ENCODE measurements around the gene OCRL.

Gene OCRL

DNA sequence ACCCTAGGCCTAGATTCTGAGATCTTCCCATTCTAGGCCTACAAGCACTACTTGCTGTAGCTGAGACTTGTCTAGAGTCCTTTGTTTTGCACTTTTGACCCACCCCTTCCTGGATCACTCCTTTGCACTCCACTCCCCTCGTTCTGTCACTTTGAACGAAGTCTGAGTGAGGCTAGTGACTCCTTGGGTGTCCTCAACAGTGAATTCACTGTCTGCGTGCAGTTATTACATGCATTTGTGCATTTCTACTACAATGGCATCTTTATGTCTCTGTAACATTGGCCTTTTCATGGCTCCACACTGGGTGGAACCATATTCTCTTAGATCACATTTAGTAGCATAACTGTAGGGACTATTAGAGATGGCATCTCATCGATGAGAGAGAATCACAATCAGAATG, 50.5 kb downstream of the OCRL start:
- peaks cover 70% of the 10 kb centered on the region for H3K36me3 ChIP-seq (ENCODE audit: control insufficient read depth, insufficient read depth, low read length, severe bottlenecking)
- no peak for DNase-seq (ENCODE audit: low read depth)
- no peak overlapping the region for H3K9ac ChIP-seq (ENCODE audit: low read length)
- H3K27me3 ChIP-seq (replicated peaks; ENCODE audit: control insufficient read depth, insufficient read depth, low read length): peaks cover 3% of the 10 kb centered on the region
- peaks cover 6% of the 10 kb centered on the region for H3K9me3 ChIP-seq (ENCODE audit: control insufficient read depth, low read length)
- H3K4me1 ChIP-seq (ENCODE audit: control insufficient read depth, insufficient read depth, low read length): peaks cover 12% of the 10 kb centered on the region
- H3K4me3 ChIP-seq (ENCODE audit: low read length): no peak overlapping the region

DNA sequence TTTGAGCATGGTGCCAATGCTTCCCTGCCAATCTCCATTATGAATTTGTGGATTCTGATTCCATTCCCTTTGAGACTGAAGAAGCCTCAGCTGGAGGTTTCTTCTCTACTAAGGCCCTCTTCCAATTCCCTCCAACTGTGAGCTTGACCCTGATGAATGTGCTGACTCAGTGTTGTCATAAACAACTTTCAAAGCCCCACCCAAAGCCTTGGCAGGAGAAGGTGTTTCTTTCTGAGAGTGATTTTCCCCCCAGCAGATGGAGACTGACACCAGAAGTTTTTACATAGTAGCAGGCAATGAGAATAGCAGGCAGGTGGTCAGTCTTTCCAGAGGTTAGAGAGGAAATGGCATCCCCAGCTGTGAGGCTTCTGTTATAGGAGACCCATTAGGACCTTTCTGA, 53.1 kb downstream of the OCRL start:
- H3K36me3 ChIP-seq (ENCODE audit: control insufficient read depth, insufficient read depth, low read length, severe bottlenecking): peaks cover 50% of the 10 kb centered on the region
- no peak overlapping the region for H3K9ac ChIP-seq (ENCODE audit: low read length)
- peak; percentile 40 for DNase-seq (ENCODE audit: low read depth)
- peaks cover 12% of the 10 kb centered on the region for H3K4me1 ChIP-seq (ENCODE audit: control insufficient read depth, insufficient read depth, low read length)
- H3K4me3 ChIP-seq (ENCODE audit: low read length): no peak overlapping the region
- peaks cover 6% of the 10 kb centered on the region for H3K9me3 ChIP-seq (ENCODE audit: control insufficient read depth, low read length)
- H3K27me3 ChIP-seq (replicated peaks; ENCODE audit: control insufficient read depth, insufficient read depth, low read length): no peaks in the 10 kb centered on the region

DNA sequence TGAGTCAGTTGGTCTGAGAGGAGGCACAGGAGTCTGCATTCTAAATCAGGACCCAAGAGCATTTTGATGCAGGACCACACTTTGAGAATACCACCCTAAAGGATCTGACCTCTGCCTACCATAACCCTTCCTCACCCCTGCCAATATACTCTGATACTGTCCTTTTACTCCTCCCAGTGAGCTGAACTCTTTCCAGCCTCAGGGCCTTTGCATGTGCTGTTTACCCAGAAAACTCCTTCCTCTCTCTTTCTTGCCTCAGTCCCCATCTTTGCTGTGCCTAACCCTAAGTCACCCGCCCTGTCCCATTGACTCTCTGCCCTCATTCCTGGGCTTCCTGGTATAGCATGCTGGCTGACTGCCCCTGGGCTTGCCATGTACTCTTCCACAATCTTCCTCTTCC, 54.7 kb downstream of the OCRL start:
- peaks cover 33% of the 10 kb centered on the region for H3K36me3 ChIP-seq (ENCODE audit: control insufficient read depth, insufficient read depth, low read length, severe bottlenecking)
- H3K4me3 ChIP-seq (ENCODE audit: low read length): no peak overlapping the region
- peaks cover 4% of the 10 kb centered on the region for H3K9me3 ChIP-seq (ENCODE audit: control insufficient read depth, low read length)
- H3K4me1 ChIP-seq (ENCODE audit: control insufficient read depth, insufficient read depth, low read length): peaks cover 12% of the 10 kb centered on the region
- DNase-seq (ENCODE audit: low read depth): no peak
- peaks cover 5% of the 10 kb centered on the region for H3K27me3 ChIP-seq (replicated peaks; ENCODE audit: control insufficient read depth, insufficient read depth, low read length)
- H3K9ac ChIP-seq (ENCODE audit: low read length): no peak overlapping the region

DNA sequence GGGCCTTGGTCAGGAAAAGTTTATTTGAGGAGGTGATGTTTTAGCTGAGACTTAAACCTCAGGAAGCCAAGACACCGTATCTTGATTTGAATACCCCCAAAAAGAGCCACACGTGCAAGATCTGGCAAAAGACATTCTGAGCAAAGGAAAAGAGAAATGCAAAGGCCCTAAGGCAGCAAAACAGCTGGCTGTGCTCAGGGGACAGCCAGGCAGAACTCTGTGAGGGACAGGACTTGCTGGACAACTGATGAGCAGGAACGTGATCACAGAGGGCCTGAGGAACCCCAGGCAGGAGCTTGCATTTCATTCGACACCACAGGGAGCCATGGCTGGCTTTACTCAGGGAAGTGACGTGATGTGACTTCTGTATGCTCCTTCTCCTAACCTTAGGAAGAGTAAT, 56.0 kb downstream of the OCRL start:
- Histone ChIP-seq H3K9ac (ENCODE audit: low read length) (no peak overlapping the region), H3K4me1 (ENCODE audit: control insufficient read depth, insufficient read depth, low read length) (peaks cover 15% of the 10 kb centered on the region), H3K4me3 (ENCODE audit: low read length) (no peak overlapping the region), H3K27me3 (replicated peaks; ENCODE audit: control insufficient read depth, insufficient read depth, low read length) (peaks cover 7% of the 10 kb centered on the region), H3K36me3 (ENCODE audit: control insufficient read depth, insufficient read depth, low read length, severe bottlenecking) (peaks cover 21% of the 10 kb centered on the region), H3K9me3 (ENCODE audit: control insufficient read depth, low read length) (no peaks in the 10 kb centered on the region)
- no peak for DNase-seq (ENCODE audit: low read depth)

DNA sequence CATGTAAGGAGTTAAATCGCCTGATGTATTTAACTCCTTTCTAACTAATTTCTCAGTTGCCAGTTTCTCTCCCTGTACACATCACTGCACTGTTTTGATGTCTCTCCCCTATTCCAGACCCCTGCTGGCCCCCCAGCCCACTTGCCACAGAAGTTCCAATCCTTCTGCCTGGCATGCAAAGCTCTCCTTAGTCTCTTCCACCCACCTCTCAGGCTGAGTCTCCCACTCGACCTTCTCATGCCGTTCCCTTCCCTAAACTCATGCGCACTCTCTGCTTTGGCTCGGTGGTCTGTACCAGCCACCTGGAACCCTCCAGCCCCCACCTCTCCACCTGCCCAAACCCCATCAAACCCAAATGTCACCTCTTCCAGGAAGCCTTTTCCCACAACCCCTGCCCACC, 57.8 kb downstream of the OCRL start:
- Histone ChIP-seq H3K27me3 (replicated peaks; ENCODE audit: control insufficient read depth, insufficient read depth, low read length) (peaks cover 7% of the 10 kb centered on the region), H3K4me3 (ENCODE audit: low read length) (no peak overlapping the region), H3K4me1 (ENCODE audit: control insufficient read depth, insufficient read depth, low read length) (peaks cover 13% of the 10 kb centered on the region), H3K9ac (ENCODE audit: low read length) (no peak overlapping the region), H3K36me3 (ENCODE audit: control insufficient read depth, insufficient read depth, low read length, severe bottlenecking) (peaks cover 10% of the 10 kb centered on the region), H3K9me3 (ENCODE audit: control insufficient read depth, low read length) (no peaks in the 10 kb centered on the region)
- DNase-seq (ENCODE audit: low read depth): no peak

DNA sequence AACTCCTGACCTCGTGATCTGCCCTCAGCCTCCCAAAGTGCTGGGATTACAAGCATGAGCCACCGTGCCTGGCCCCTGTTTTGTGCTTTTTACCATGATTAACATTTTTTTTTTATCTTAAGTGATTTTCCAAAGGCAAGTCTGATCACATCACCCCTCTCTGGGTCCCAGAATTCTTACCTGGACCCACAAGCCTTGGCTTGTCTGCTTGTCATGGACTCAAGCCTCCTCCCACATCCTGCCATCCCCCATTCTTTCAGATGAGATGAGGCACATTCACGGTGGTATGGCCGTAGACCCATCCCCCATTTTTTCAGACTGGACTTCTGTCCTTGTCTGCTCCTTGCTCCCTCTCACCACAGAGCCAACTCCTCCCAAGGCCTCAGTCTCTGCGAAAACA, 59.4 kb downstream of the OCRL start:
- Histone ChIP-seq H3K36me3 (ENCODE audit: control insufficient read depth, insufficient read depth, low read length, severe bottlenecking) (peaks cover 2% of the 10 kb centered on the region), H3K9ac (ENCODE audit: low read length) (no peak overlapping the region), H3K27me3 (replicated peaks; ENCODE audit: control insufficient read depth, insufficient read depth, low read length) (peaks cover 7% of the 10 kb centered on the region), H3K4me1 (ENCODE audit: control insufficient read depth, insufficient read depth, low read length) (peaks cover 9% of the 10 kb centered on the region), H3K9me3 (ENCODE audit: control insufficient read depth, low read length) (no peaks in the 10 kb centered on the region), H3K4me3 (ENCODE audit: low read length) (no peak overlapping the region)
- no peak for DNase-seq (ENCODE audit: low read depth)

DNA sequence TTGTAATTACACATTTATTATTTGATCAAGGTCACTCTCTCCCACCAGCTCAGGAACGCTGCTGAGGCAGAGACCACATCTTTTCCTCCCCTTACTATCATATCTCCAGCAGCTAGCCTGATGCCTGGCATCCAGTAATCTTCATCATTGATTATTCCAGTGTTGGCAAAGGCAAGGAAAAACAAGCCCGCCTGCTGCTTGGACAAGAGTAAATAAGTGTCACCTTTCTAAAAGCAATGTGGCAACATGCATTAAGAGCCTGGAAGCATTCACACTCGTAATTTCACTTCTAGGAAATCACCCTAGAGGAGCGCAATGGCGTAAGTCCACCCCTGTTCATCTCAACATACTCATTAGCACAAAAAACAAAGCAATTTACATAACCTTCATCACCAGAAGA, 59.9 kb downstream of the OCRL start:
- Histone ChIP-seq H3K4me3 (ENCODE audit: low read length) (no peak overlapping the region), H3K36me3 (ENCODE audit: control insufficient read depth, insufficient read depth, low read length, severe bottlenecking) (no peaks in the 10 kb centered on the region), H3K9me3 (ENCODE audit: control insufficient read depth, low read length) (no peaks in the 10 kb centered on the region), H3K9ac (ENCODE audit: low read length) (no peak overlapping the region), H3K4me1 (ENCODE audit: control insufficient read depth, insufficient read depth, low read length) (peaks cover 9% of the 10 kb centered on the region), H3K27me3 (replicated peaks; ENCODE audit: control insufficient read depth, insufficient read depth, low read length) (peaks cover 7% of the 10 kb centered on the region)
- DNase-seq (ENCODE audit: low read depth): no peak

DNA sequence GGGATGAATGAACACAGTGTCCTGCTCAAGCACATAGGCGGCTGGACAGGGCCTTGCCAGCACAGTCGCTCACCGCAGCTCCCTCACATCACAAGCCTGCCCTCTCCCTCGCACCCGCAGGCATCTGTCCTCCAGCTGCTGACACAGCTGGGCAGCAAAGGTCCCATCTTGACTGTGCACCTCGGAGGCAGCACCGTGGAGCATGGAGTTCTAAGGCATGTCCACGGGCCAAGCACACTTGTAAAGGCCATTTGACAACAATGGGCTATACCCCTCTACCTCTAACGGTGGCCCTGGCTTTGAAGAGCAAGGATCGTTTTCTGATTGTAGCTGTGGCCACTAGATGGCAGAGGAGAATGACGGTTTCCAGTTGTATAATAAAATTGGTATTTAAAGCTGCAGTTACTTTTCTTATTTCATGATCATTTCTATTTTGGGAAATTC, 60.9 kb downstream of the OCRL start:
- H3K36me3 ChIP-seq (ENCODE audit: control insufficient read depth, insufficient read depth, low read length, severe bottlenecking): no peaks in the 10 kb centered on the region
- H3K4me1 ChIP-seq (ENCODE audit: control insufficient read depth, insufficient read depth, low read length): peaks cover 9% of the 10 kb centered on the region
- peaks cover 7% of the 10 kb centered on the region for H3K27me3 ChIP-seq (replicated peaks; ENCODE audit: control insufficient read depth, insufficient read depth, low read length)
- no peak overlapping the region for H3K9ac ChIP-seq (ENCODE audit: low read length)
- DNase-seq (ENCODE audit: low read depth): peak; percentile 69
- H3K9me3 ChIP-seq (ENCODE audit: control insufficient read depth, low read length): no peaks in the 10 kb centered on the region
- no peak overlapping the region for H3K4me3 ChIP-seq (ENCODE audit: low read length)

DNA sequence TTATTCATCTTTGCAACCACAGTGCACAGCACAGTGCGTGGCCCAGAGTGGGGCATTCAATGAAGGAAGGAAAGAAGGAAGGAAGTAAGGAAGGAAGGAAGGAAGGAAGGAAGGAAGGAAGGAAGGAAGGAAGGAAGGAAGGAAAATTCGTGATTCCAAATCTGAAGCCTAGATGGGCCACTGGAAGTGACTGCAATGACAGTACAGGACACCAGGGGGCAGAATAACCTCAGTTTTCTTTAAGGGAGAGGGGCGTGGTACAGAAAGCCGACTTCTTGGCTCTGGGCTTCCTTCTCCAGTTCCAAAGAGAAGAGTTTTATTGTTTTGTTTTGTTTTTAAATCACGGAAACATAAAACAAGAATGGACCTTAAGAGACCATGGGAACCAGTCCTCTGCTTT, 66.9 kb downstream of the OCRL start:
- no peaks in the 10 kb centered on the region for H3K36me3 ChIP-seq (ENCODE audit: control insufficient read depth, insufficient read depth, low read length, severe bottlenecking)
- H3K4me1 ChIP-seq (ENCODE audit: control insufficient read depth, insufficient read depth, low read length): peaks cover 5% of the 10 kb centered on the region
- H3K9me3 ChIP-seq (ENCODE audit: control insufficient read depth, low read length): peaks cover 8% of the 10 kb centered on the region
- H3K27me3 ChIP-seq (replicated peaks; ENCODE audit: control insufficient read depth, insufficient read depth, low read length): peaks cover 26% of the 10 kb centered on the region
- no peak overlapping the region for H3K4me3 ChIP-seq (ENCODE audit: low read length)
- no peak overlapping the region for H3K9ac ChIP-seq (ENCODE audit: low read length)
- DNase-seq (ENCODE audit: low read depth): peak; percentile 83

DNA sequence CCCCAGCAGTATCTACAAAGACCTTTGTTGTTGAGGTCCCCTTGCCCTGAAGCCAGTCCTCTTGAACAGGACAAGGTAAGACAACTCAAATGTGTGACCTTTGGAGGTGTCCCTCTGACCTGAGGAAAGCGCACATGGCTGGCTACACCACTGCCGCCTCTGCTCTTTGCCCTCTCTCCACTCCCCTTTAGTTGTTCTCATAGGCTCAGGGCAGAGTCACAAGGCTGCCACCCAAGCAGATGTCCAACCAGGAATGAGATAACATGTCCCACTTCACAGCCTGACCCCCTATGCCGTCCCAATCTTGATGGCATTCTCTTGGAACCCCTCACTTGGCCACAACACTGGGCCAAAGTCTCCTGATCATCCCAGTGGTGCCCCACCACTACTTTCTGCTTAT, 68.4 kb downstream of the OCRL start:
- Histone ChIP-seq H3K4me3 (ENCODE audit: low read length) (no peak overlapping the region), H3K4me1 (ENCODE audit: control insufficient read depth, insufficient read depth, low read length) (peaks cover 5% of the 10 kb centered on the region), H3K36me3 (ENCODE audit: control insufficient read depth, insufficient read depth, low read length, severe bottlenecking) (no peaks in the 10 kb centered on the region), H3K9me3 (ENCODE audit: control insufficient read depth, low read length) (peaks cover 8% of the 10 kb centered on the region), H3K9ac (ENCODE audit: low read length) (no peak overlapping the region), H3K27me3 (replicated peaks; ENCODE audit: control insufficient read depth, insufficient read depth, low read length) (peaks cover 26% of the 10 kb centered on the region)
- DNase-seq (ENCODE audit: low read depth): no peak

DNA sequence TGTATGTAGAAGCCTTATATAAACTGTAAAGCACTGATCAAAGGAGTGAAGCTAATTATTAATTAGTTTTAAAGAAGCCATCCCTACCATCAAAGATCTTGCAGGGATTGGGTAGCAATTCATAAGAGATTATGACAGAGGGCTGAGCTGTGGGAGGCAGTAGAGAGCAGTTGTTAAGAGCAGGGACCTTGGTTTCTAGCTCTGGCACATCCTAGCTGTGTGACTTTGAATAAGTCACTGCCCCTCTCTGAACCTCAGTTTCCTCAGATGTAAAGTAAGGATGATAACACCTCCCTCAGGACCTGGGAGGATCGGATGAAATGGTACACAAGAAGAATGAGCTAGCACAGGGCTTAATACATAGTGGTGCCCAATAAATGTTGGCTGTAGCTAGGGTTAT, 69.3 kb downstream of the OCRL start:
- Histone ChIP-seq H3K4me1 (ENCODE audit: control insufficient read depth, insufficient read depth, low read length) (peaks cover 2% of the 10 kb centered on the region), H3K27me3 (replicated peaks; ENCODE audit: control insufficient read depth, insufficient read depth, low read length) (peaks cover 26% of the 10 kb centered on the region), H3K9me3 (ENCODE audit: control insufficient read depth, low read length) (peaks cover 8% of the 10 kb centered on the region), H3K36me3 (ENCODE audit: control insufficient read depth, insufficient read depth, low read length, severe bottlenecking) (no peaks in the 10 kb centered on the region), H3K9ac (ENCODE audit: low read length) (no peak overlapping the region), H3K4me3 (ENCODE audit: low read length) (no peak overlapping the region)
- no peak for DNase-seq (ENCODE audit: low read depth)

DNA sequence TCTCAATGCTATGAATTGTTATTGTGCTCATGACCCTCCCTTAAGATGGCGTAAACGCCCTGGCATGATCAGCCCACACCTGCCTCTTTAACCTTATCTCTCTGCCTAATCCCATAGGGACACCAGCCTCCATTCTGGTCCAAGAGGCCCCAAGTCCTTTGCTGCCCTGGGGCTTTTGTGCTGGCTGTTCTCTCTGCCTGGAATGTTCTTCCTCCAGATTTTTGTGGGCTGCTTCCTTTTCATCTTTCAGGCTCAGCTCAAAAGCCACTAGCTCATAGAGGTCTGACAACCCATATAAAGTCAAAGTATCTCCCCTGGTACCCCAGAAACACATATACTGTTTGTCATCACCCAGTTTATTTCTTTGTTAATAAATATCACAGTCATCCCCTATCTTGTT, 72.3 kb downstream of the OCRL start:
- Histone ChIP-seq H3K4me3 (ENCODE audit: low read length) (no peak overlapping the region), H3K36me3 (ENCODE audit: control insufficient read depth, insufficient read depth, low read length, severe bottlenecking) (no peaks in the 10 kb centered on the region), H3K4me1 (ENCODE audit: control insufficient read depth, insufficient read depth, low read length) (no peaks in the 10 kb centered on the region), H3K9me3 (ENCODE audit: control insufficient read depth, low read length) (peaks cover 8% of the 10 kb centered on the region), H3K9ac (ENCODE audit: low read length) (no peak overlapping the region), H3K27me3 (replicated peaks; ENCODE audit: control insufficient read depth, insufficient read depth, low read length) (peaks cover 26% of the 10 kb centered on the region)
- no peak for DNase-seq (ENCODE audit: low read depth)

Measured in adipocyte (in vitro differentiated cells).